Subcutaneous abdominal adipose tissue (tissue), 5 donors: ENCODE data around the gene KCNE5.
"Not testable (repeated sequence)": the region's sequence is repeated elsewhere in the genome, so short reads cannot be mapped to it uniquely, and the experiment has no call there.

Experiments
- H3K27ac ChIP-seq: one replicate; pipeline ENCODE4 v1.7.0; 2013; ENCODE audit warnings: low read depth, mild to moderate bottlenecking, inconsistent platforms, low read length, moderate library complexity
- H3K27me3 ChIP-seq, 5 donors: one replicate each; pipeline ENCODE4 v1.7.0; 2013; ENCODE audit warnings: low read length in 5 of 5, inconsistent platforms in 1 of 5; ENCODE audit not compliant: control insufficient read depth in 5 of 5, insufficient read depth in 4 of 5
- H3K36me3 ChIP-seq, 5 donors: one replicate each; pipeline ENCODE4 v1.7.0; 2013; ENCODE audit warnings: low read length in 5 of 5; ENCODE audit not compliant: control insufficient read depth in 5 of 5, insufficient read depth in 5 of 5
- H3K4me1 ChIP-seq, 5 donors: one replicate each; pipeline ENCODE4 v1.7.0; 2013; ENCODE audit warnings: low read length in 5 of 5, mild to moderate bottlenecking in 3 of 5, moderate library complexity in 1 of 5; ENCODE audit not compliant: control insufficient read depth in 5 of 5, insufficient read depth in 5 of 5
- H3K4me3 ChIP-seq, 5 donors: one replicate each; pipeline ENCODE4 v1.7.0; 2013; ENCODE audit warnings: low read length in 5 of 5, low read depth in 1 of 5
- H3K9ac ChIP-seq, 5 donors: one replicate each; pipeline ENCODE4 v1.7.0; 2013; ENCODE audit warnings: low read length in 5 of 5, mild to moderate bottlenecking in 4 of 5, moderate library complexity in 3 of 5
- H3K9me3 ChIP-seq, 5 donors: one replicate each; pipeline ENCODE4 v1.7.0; 2013; ENCODE audit warnings: low read length in 5 of 5; ENCODE audit not compliant: control insufficient read depth in 5 of 5
- donor health status: healthy.
- donor health status: healthy.
- donor health status: healthy.
- donor health status: healthy.
- donor health status: healthy.

Gene KCNE5

DNA sequence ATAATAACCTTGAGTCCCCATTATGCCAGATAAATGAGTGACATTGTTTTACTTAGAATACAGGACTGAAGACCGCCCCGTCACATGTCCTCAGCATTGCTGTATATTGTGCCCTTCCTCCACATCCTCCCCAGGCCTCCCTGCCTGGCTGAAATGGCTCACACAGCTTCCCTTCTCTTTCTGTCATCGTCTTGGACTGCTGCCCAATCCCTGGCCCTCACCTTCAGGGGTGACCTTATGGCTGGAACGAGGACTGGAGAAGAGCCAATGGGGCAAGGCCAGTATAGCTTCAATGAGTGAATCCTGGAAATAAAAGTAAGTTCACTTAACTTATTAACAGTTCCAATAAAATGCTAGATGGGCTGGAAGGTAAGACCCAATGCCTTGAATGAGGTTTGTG, 2.7 kb downstream of the KCNE5 start:
- Histone ChIP-seq H3K4me1 (peaks cover 0 to 7% (median 0%) of the 10 kb centered on the region in 5 donors), H3K36me3 (no peaks in the 10 kb centered on the region), H3K4me3 (no peak overlapping the region), H3K27me3 (peaks cover 0 to 16% (median 6%) of the 10 kb centered on the region in 5 donors), H3K9me3 (peaks cover 0 to 3% (median 0%) of the 10 kb centered on the region in 5 donors), H3K27ac (no peak overlapping the region), H3K9ac (no peak overlapping the region)

DNA sequence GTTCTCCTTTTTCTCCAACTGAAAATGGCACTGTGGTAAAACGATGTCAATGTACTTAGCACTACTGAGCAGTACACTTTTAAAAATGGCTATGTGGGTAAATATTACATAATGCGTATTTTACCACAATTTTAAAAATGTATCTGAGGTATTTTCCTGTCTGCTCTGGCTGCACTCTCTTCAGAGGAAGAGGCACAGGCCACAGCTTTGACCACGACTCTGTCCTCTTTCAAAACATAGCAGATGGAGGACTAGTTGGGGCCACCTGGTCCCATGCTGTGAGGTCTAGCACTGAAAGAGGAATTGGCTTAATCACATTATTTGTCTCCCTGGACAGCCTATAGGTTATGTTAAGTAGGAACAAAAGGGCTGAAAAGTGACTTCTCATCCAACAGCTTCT, 5.2 kb downstream of the KCNE5 start:
- no peaks in the 10 kb centered on the region for H3K36me3 ChIP-seq
- no peak overlapping the region for H3K27ac ChIP-seq
- H3K9me3 ChIP-seq: no peaks in the 10 kb centered on the region
- no peak overlapping the region for H3K9ac ChIP-seq
- no peak overlapping the region for H3K4me3 ChIP-seq
- peaks cover 0 to 3% (median 0%) of the 10 kb centered on the region in 5 donors for H3K4me1 ChIP-seq
- peaks cover 0 to 16% (median 7%) of the 10 kb centered on the region in 5 donors for H3K27me3 ChIP-seq

DNA sequence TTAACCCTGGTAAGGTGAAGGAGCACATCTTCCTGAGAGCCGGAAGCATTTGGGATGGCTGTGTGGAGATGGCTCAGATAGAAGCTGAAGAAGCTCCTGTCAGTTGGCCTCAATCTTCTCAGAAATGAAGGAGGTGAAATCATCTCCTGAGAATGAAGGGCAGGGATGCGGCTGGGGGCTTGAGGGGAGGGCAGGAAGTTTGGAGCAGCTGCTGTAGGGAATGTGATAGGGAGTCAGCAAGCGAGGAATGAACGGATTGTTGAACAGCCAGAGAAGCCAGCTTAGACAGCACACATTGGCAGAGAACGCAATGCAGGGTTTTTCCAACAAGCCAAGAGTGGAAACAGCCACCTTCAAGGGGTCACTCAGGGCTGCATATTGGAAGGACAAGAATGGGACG, 10.0 kb downstream of the KCNE5 start:
- no peak overlapping the region for H3K27ac ChIP-seq
- H3K36me3 ChIP-seq: no peaks in the 10 kb centered on the region
- H3K4me1 ChIP-seq: no peaks in the 10 kb centered on the region
- H3K27me3 ChIP-seq: peaks cover 0 to 11% (median 5%) of the 10 kb centered on the region in 5 donors
- H3K4me3 ChIP-seq: no peak overlapping the region
- H3K9ac ChIP-seq: no peak overlapping the region
- no peaks in the 10 kb centered on the region for H3K9me3 ChIP-seq

DNA sequence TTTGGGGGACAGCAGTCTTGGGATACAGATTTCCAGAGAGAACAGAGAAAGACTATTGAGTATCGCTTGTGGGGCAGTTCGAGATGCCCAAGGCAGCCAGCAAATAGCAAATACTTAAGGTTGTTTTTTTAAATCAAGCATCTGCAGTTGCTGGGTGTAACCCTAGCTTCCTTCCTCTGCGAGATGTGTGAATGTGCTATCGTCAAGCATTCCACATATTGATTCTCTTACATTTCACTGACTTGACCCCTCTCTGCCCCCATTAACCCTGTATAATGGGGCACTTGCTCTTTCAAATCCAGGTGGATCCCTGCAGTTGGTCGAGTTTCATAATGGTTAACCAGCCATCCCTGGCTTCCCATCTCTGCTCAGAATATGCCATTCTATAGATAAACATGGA, 23.5 kb downstream of the KCNE5 start:
- Histone ChIP-seq H3K9me3 (peaks cover 0 to 4% (median 2%) of the 10 kb centered on the region in 5 donors), H3K9ac (no peak overlapping the region), H3K4me3 (no peak overlapping the region), H3K27me3 (peaks cover 15 to 24% (median 18%) of the 10 kb centered on the region in 5 donors), H3K4me1 (peaks cover 0 to 3% (median 0%) of the 10 kb centered on the region in 5 donors), H3K27ac (no peak overlapping the region), H3K36me3 (no peaks in the 10 kb centered on the region)

DNA sequence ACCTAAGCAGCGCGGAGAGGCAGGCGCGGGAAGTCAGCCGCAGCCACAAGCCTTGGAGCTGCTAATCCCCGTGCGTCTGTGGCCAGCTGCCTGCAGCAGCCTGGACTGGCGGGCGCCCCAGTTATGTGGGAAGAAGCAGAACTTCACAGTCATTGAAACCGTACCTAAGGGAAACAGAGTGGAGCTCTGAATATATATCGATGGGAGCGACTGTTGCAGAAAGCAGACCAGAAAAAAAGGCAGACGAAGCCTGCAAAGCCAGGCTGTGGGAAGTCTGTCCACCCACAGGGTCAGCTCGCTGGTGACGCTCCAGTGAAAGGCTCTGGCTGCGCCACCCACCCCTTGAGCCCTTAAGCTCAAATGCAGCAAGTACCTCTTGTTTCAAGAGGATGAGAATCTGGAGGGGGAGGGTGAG, 24.7 kb downstream of the KCNE5 start:
- H3K27ac ChIP-seq: no peak overlapping the region
- H3K4me3 ChIP-seq: no peak overlapping the region
- peaks cover 15 to 24% (median 18%) of the 10 kb centered on the region in 5 donors for H3K27me3 ChIP-seq

DNA sequence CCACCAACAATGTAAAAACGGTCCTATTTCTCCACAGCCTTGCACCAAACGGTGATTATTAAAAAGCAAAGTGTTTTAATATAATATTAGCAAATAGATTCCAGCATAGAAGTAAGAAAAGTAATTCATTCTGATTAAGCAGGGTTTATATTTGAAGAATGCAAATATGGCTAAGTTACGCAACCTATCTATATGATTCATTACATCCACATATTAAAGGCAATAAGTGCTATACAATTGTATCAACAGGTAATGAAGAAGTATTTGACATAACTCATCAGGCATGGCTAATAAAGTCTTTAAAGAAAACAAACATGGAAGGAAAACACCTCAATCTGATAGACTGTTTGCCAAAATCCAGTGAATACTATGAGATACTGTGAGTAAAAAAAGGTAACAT, 29.0 kb downstream of the KCNE5 start:
- no peak overlapping the region for H3K4me3 ChIP-seq
- no peak overlapping the region for H3K9ac ChIP-seq
- peaks cover 0 to 2% (median 0%) of the 10 kb centered on the region in 5 donors for H3K9me3 ChIP-seq
- H3K27ac ChIP-seq: no peak overlapping the region
- no peaks in the 10 kb centered on the region for H3K36me3 ChIP-seq
- peaks cover 7 to 15% (median 11%) of the 10 kb centered on the region in 5 donors for H3K27me3 ChIP-seq
- peaks cover 0 to 3% (median 0%) of the 10 kb centered on the region in 5 donors for H3K4me1 ChIP-seq

More for the DNA sequence above, 24.7 kb downstream of the KCNE5 start:
- H3K9ac ChIP-seq: no peak overlapping the region
- H3K4me1 ChIP-seq: peaks cover 0 to 3% (median 0%) of the 10 kb centered on the region in 5 donors
- no peaks in the 10 kb centered on the region for H3K36me3 ChIP-seq
- H3K9me3 ChIP-seq: peaks cover 0 to 2% (median 0%) of the 10 kb centered on the region in 5 donors

DNA sequence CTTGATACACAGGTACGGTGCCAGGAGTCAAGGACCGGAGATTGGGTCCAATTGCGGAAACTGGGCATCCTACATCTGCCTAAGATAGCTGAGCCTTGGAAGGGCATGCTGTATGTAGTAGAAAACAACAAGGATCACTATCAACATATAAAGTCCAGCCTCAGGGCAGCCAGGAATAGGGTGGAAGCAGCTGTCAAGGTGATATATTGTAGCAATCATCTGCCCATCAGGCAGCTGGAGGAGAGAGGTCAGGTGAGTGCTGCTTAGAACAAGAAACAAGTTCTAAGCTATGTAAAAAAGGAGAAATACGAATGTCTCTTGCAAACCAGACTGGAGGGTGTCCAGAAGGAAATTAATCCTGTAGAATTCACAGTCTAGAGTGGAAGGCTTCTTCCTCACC, 34.8 kb downstream of the KCNE5 start:
- no peak overlapping the region for H3K27ac ChIP-seq
- no peak overlapping the region for H3K4me3 ChIP-seq
- H3K27me3 ChIP-seq: peaks cover 5 to 27% (median 14%) of the 10 kb centered on the region in 5 donors
- H3K4me1 ChIP-seq: no peaks in the 10 kb centered on the region
- H3K36me3 ChIP-seq: no peaks in the 10 kb centered on the region
- H3K9ac ChIP-seq: no peak overlapping the region
- no peaks in the 10 kb centered on the region for H3K9me3 ChIP-seq

DNA sequence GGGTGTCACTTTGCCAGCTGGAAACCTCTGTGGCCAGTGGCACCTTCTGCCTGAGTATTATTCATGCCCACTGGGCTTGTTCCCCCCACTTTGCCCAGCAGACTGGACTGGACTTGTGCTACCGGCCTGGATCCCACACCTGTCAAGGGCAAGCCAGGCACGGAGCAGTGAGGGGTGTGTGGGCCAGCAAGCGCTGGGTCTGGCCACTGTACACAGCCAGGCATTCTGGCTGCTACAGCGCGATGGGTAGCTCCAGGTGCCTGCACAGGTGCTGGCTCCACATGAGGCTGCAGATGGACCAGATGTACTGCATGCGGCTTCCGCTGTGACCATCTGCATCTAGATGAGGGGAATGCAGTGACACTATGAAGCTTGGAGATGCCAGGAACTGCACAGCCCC, 39.5 kb downstream of the KCNE5 start:
- Histone ChIP-seq H3K36me3 (no peaks in the 10 kb centered on the region), H3K27me3 (peaks cover 5 to 19% (median 11%) of the 10 kb centered on the region in 5 donors), H3K4me1 (no peaks in the 10 kb centered on the region), H3K9ac (no peak overlapping the region), H3K9me3 (no peaks in the 10 kb centered on the region), H3K4me3 (no peak overlapping the region), H3K27ac (no peak overlapping the region)

DNA sequence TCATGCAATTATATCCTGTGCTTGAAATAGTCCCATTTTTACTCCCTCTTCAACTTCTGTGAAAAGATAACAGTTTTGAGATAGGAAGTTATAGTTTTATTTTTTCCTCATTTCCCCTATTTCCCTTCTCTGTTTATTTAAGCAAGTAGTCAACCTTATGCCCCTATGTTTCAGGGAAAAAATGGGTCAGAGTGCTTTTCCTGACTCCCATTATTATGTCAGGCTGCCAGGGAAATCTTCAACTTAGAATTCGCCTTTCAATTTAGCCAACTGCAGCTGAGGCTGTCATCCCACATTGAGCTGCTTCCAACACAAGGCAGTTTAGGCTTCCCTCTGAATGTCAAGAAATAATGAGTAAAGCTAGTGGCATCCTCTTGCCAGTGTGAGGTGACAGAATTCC, 46.1 kb downstream of the KCNE5 start:
- Histone ChIP-seq H3K27ac (no peak overlapping the region), H3K36me3 (no peaks in the 10 kb centered on the region), H3K27me3 (peaks cover 0 to 7% (median 5%) of the 10 kb centered on the region in 5 donors), H3K9me3 (no peaks in the 10 kb centered on the region), H3K4me3 (no peak overlapping the region), H3K4me1 (no peaks in the 10 kb centered on the region), H3K9ac (no peak overlapping the region)

DNA sequence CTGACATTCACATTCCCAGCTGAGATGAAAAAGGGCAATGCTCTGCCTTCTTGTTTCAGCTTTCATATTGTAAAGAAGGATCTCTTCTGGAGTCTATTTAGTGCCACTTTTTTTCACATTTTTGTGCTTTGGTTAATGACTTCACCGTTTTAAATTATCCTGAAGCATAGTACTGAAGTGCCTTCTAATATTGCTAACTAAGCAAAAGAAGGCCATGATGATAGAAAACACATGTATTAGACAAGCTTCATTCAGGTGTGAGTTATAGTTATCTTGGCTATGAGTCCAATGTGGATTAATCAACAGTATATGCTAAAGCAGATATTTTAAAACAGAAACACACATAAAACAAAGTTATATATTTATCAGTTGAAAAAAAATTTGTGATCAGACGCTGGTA, 47.9 kb downstream of the KCNE5 start:
- no peak overlapping the region for H3K27ac ChIP-seq
- peaks cover 0 to 7% (median 5%) of the 10 kb centered on the region in 5 donors for H3K27me3 ChIP-seq
- no peak overlapping the region for H3K9ac ChIP-seq
- H3K4me1 ChIP-seq: no peaks in the 10 kb centered on the region
- H3K36me3 ChIP-seq: no peaks in the 10 kb centered on the region
- H3K4me3 ChIP-seq: no peak overlapping the region
- H3K9me3 ChIP-seq: no peaks in the 10 kb centered on the region

DNA sequence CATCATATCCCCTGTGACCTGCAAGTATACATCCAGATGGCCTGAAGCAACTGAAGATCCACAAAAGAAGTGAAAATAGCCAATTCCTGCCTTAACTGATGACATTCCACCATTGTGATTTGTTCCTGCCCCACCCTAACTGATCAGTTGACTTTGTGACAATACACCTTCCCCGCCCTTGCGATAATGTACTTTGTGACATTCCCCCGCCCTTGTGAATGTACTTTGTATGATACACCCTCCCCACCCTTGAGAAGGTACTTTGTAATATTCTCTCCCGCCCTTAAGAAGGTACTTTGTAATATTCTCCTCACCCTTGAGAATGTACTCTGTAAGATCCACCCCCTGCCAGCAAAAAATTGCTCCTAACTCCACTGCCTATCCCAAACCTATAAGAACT, 48.9 kb downstream of the KCNE5 start:
- H3K27ac ChIP-seq, H3K9ac ChIP-seq, H3K9me3 ChIP-seq, H3K36me3 ChIP-seq, H3K4me3 ChIP-seq, H3K27me3 ChIP-seq, H3K4me1 ChIP-seq: not testable (repeated sequence)
